COLO829 (cell line): ENCODE measurements around the gene RBBP8.
"Not testable (repeated sequence)": the region's sequence is repeated elsewhere in the genome, so short reads cannot be mapped to it uniquely, and the experiment has no call there.

ENCODE experiments used
- DNase-seq: peaks from one replicate; pipeline ENCODE4 v3.0.0; 2012; ENCODE audit warnings: low spot score

Gene RBBP8

DNA sequence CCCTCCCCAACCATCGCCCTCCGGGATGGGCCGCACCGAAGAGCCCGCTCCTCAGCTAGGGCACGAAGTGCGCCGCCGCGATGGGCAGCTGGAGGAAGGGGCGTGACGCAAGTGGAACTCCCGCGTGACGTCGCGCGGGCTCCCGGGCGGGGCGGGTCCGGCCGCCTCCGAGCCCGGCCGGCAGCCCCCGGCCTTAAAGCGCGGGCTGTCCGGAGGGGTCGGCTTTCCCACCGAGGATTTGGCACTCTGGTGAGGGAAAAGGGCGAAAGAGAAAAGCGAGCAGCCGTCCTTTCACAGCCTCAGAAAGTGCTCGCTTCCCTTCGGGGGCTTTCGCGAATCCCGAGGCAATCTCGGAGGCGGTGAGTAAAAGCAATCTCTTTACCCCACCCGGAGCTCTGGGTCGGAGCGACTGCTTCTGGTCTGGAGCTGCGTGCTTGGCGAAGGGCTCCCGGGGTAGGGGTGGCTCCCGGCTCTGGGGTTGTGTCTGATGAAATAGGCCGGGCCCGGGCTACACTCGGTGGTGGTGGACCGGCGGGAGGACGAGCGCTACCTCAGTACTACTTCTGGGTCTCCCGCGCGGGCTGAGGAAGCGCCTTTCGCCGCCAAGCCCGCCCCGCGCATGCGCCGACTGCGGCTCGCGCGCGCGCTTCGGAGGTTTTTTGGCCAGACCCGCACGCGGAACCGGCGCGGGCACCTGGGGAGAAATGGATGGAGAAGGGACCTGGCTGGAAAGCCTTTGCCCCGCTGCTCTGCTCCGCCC lies at the start of gene RBBP8:
Gene RBBP8 (plus strand): TSS at position 123 of the 760 bp plus-strand sequence. CDS start 3,524 bp downstream, outside the sequence.
- peak; percentile 42 for DNase-seq

DNA sequence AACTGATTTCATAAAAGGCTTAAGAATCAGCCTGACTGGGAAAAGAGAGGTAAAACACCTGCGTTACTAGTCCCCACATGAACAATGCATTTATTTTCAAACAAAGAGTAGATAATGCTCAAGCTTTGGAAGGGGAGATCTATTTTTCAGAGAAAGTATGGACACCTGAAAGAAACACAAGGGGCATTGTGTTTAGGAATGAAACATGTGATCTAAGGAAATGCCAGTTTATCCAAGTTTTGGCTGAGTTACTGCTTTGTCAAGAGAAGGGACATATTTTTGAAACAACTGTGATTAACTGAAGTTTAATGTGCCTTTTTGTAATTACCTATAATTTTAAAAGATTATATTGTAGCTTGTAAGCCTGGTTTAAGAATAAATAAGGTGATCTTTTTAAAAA lies 49.3 kb upstream of the RBBP8 start:
- DNase-seq = no peak

DNA sequence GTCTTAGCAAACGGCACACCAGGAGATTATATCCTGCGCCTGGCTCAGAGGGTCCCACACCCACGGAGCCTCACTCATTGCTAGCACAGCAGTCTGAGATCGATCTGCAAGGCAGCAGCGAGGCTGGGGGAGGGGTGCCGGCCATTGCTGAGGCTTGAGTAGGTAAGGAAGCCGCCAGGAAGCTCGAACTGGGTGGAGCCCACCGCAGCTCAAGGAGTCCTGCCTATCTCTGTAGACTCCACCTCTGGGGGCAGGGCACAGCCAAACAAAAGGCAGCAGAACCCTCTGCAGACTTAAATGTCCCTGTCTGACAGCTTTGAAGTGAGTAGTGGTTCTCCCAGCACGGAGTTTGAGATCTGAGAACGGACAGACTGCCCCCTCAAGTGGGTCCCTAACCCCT lies 47.4 kb upstream of the RBBP8 start:
- DNase-seq = not testable (repeated sequence)

DNA sequence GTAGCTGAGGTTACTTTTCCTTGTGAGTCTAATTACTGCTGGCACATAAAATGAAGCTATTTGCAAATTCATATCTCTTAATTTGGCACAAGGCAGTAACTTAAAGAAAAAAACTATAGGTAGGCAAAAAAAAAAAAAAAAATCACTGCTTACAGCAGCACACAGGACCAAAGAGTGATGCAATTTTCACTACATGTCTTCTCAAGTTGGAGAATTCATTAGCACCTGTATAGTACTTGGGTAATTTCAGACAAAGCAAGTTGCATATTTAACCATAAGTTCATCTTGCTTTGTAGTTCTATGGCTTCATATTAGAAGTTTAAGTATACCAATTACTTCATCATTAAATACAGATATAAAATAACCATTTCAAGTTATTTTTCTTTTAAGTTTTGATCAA lies 33.7 kb upstream of the RBBP8 start:
- DNase-seq = no peak

DNA sequence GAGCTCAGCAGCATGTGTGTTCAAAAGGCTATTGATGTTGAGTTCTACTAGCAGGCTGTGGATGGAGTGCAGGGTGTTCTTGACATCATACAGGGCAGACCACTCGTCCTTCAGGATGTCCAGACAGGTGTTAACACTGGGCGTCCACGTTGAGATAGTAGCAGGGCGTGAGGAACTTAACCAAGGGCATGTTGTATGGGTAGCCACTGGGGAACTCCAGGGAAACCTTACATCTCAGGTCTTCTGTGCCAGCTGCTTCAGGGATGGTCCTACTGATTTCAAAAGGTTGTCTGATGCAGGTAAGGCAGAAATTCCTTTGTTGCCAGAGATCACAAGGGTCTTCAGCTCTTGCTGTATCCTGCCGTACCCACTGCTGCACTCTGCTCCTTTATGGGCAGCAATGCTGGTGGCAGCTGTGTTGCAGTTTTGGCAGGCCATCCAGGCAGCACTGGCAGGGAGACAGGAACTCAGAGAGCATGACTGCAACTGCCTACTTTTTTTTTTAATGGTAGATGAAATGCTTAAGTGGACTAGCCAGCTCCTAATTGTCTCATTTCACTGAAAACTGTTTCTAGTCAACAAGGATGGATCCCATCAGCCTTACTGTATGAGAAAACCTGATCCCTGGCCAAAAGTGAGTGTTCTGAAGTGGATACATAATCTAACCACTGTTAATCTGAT lies 32.4 kb upstream of the RBBP8 start:
- no peak for DNase-seq

DNA sequence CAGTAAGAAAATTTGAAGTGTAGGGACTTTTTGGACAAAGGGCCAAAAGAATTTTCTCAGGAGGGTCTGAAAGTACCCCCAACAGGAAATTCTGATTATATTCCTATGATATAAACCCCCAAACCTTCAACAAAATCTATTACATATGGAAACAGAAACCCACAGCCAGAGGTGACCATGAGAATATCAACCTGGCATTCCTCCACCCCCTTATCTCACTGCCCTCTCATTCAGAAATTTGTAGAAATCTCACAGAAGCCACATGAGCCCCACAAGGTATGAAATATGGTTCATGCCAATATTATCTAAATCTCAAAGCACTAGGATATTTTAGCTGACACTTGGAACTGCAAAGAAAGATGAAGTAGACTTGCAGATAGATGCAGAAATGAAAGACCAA lies 31.0 kb upstream of the RBBP8 start:
- no peak for DNase-seq

DNA sequence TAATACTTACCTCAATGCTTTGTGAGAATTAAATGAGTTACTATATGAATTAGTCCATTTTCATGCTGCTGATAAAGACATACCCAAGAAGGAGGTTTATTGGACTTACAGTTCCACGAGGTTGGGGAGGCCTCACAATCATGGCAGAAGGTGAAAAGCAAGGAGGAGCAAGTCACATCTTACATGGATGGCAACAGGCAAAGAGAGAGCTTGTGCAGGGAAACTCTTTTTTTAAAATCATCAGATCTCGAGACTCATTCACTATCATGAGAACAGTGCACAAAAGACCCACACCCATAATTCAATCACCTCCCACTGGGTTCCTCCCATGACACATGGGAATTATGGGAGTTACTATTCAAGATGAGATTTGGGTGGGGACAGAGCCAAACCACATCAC lies 29.9 kb upstream of the RBBP8 start:
- DNase-seq = not testable (repeated sequence)

DNA sequence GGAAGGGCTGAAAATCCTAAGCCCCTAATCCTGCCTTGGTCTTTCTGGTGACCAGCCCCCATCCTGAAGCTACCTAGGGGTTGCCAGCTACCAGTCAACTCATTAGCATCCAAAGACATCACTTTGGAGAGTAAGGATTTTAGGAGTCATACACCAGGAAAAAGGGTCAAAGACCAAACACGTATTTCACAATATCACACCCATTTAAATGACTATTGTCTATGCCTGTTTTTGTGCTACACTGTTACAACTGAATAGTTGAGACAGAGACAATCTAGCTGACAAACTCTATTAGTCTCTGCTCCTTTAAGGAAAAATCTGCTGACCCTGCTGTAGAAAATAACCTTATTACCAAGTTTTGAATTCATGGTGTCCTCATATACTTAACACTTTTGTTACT lies 21.0 kb upstream of the RBBP8 start:
- DNase-seq = no peak

DNA sequence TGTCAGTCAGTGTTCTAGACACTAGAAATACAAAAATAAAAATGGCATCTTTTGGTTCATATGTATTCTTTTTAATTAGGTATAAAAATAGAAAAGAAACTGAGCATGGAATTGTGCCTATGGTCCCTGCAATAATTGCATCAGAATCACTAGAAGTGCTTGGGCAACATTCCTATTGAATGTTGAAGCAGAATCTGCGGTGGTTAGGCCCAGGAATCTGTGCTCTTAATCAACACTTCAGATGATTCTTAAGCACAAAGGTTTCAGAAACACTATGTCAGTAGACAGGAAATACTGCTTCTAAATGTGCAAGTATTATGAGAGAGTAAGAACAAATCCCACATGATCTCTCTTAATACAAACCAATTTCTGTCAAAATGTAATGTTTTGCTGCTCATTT lies 20.3 kb upstream of the RBBP8 start:
- no peak for DNase-seq

DNA sequence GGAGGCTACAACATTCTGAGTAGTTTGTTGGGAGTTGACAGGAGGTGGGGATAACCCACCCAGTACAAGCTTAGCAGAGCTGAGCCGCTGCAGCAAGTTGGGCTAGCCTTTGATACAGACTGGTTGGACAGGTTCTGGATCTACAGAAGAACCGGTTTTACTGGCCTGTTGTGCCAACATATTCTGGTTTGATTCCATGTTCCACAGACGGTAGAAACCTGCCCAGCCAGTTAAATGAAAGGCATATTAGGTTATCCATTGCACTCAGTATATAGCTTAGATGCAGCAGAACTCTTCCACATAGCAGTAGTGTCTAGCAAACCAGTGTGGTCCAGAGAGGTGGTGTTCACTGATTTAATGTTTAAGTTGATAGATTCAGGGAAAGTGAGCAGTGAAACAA lies 19.3 kb upstream of the RBBP8 start:
- DNase-seq = no peak

DNA sequence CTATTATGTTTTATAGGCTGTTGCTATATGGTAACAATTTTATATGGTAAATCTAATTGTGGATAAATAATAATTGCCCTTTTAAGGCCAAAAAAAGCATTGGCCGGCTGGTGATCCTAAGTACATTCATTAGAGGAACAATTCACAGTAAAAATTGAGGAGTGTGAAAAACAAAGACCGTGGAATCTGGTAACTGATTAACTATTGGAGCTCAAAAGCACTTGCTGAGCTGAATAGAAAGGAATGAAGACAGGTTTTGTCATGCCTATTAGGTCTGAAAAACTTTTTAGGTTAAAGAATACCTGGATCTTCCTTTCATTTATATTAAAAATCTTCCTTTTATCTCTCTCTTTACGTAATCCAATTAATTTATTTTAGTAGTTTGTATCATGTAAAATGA lies 18.5 kb upstream of the RBBP8 start:
- DNase-seq = no peak

DNA sequence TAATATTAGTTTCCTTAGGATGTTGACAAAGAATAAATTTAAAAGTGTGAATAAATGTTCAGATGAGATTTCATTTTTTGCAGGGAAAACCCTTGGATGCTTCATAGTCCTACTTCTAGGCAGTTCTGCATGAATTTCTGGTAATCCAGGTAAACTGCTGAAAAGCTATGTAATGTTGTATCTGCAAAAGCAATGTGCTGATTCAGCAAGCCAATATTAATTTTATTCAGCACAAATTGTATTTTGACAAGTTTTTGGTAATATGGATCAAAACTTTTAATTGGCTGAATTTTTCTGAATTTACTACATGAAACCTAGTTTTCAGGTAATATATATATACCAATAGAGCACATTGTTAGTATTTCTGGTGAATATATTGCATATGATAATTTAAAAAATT lies 17.8 kb upstream of the RBBP8 start:
- no peak for DNase-seq

DNA sequence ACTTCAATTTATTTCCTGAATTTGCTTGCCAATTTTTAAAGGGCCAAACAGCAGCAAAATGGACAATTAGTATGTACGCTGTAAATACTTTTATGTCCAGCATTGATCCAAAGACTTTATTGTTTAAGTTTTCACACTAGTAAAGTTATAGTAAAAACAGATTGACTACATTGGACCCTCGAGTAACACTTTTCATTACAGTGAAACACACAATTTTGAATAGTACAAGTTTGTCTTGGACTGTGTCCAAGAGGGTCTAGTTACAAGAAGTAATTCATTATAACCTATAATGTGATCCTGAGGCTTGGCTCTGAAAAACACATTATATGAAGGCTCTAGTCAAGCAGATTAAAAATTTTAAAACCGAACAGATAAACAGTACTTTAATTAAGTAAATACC lies 11.4 kb upstream of the RBBP8 start:
- no peak for DNase-seq

DNA sequence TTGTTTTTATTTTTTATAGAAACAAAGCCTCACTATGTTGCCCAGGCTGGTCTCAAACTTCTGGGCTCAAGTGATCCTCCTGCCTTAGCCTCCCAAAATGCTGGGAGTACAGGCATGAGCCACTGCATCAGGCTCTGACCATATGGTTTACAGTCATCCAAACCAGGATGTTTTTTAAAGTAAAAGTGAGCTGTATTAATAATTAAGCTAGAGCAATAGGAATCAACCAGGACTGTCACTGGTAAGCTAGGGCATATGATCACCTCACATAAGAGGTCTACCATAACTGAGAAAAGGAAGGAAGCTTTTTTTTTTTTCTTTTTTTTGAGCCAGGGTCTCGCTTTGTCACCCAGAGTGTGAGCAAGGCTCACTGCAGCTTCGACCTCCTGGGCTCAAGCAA lies 8.5 kb upstream of the RBBP8 start:
- DNase-seq = no peak

DNA sequence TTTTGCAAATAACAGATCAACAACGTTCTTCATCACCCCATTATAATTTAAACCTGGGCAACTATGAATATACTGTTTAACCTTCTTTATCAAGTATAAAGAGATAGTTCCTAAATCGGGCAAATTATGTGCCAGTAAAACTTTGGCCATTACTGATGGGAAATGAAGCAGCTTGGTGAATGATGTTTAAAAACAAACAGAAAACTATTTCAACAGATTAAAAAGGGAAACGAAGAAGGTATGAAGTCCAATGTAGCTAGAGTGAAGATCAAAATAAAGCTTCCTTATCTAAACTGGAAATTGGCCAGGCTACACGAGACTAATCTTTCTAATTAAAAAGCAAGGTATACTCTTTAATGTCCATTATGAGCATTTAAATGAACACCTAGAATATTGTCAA lies 6.7 kb upstream of the RBBP8 start:
- no peak for DNase-seq

DNA sequence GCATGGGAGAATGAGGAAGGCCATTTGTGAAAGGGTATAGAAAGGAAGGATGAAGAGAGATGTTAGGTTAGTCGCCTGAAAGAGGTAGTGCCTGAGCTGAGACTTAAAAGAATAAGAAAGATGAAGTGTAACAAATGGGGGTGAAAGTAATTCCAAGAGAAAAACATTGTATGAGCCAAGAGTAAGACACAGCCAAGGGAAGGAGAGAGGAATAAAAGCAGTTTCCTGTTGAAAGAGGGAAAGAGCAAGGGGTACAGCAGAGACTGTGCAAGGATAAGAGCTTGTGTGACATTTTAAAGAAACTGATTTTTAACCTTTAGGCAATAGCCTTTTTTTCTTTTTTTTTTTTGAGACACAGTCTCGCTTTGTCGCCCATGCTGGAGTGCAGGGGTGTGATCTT lies 4.8 kb upstream of the RBBP8 start:
- DNase-seq = no peak

DNA sequence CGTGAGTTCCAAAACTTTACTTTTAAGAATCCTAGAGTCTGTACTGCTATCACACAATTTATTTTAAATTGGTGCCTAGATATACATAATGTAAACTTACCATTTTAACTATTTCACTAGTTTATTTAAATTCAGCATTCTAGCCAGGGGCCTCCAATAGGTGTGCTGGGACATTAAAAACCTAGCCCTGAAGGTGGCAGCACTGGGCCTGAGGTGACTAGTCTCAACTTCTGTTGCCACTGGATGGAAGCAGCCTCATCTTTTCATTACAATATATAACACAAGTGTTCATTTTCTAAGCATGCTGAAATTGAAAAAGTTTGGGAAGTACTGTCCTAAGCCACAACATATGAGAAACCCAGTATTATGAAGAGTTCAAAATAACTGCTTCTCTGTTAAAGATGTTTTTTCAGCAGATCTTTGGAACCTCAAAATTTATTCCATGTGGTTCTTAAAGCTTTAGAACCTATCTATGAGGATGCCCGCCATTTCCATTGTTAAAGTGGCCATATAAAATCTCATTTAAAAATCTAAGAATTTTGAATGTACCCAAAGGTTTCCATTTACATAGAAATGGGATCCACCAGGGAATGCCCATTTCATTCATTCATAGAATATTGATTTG lies 2.9 kb upstream of the RBBP8 start:
- peak; percentile 62 for DNase-seq

DNA sequence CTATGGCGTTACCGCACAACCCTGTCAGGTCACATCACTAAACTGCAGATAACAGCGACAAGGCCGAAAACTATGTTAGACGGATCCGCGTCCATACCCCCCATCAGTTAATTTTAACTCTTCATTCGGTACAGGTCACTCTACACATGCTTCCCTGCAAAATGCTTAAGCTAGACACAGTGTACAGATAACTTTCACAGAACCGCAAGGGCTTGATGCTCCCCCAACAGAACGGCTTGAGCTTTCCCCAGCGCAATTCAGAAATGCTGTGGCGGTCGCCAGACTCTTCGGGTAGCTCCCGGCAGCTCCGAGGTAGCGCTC lies 283 bp upstream of the RBBP8 start:
- peak; percentile 14 for DNase-seq

DNA sequence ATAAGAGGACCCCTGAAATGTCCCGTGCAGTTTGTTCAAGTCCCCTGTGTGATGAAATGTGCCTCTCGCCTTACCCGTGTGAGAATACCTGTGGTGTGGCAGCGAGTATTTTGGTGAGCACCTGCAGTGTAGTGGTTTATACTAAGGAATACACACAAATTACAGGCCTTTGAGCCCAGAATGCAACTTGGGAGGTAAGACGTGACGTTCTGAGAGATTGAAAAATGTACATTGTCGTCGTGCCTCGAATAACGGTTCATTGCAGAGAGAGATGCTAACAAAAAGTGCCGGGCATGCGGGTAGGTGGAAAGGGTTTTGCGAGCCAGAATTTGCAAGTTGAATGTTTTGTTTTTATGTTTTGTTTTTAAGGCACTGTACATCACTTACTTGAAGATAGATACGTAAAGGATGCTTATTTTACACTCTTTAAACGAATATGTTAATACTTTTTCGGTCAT lies 867 bp downstream of the RBBP8 start:
- DNase-seq = peak; percentile 10

DNA sequence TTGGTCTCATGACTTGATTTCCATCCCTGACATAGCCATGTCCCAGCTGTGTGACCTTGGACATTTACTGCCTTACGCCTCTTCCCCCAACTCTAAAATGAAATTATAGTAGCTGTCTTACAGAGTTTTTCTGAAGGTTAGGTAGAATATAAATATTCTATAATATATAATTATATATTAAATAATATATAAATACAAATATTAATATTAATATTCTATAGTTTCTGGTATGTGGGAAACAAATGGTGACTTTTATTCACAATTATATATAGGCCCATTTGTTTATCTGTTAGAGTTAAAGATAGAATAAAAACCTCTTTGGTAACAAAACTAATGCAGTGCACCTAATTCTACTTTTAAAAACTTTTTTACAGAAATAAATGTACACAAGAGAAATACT lies 1.7 kb downstream of the RBBP8 start:
- no peak for DNase-seq

DNA sequence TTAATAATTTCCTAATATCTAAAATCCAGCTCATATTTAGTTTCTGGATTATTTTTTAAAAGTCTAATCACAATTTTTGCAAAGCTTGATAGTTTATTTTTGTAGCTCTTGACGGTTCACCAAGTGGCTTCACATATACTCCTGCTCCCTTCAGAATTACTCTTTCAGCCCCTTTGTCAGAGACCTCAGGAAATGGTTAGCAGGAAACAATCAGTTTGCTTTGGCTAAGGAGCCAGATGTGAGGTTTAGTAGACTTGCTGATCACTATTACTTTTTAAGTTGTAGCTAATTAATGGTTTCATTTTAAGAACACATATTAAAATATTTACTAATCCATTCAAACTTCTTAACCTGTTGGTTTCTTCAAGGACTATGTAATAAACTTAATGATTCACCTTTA lies 2.3 kb downstream of the RBBP8 start:
- no peak for DNase-seq

DNA sequence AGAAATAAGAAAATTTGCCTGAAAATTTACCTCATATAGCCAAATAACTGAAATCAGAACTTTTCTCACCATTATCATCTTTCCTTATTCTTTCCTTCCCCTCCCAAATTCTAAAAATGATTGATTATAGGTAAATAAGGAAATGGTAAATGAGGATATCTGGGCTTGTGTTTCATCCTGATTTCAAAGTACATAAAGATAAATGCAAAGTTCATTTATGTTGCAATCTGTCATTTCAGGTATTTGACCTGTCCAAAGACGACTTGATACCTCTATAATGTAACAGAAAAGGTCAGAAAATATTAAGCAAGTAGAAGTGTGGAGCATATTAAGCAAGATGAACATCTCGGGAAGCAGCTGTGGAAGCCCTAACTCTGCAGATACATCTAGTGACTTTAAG lies 3.4 kb downstream of the RBBP8 start:
- no peak for DNase-seq

DNA sequence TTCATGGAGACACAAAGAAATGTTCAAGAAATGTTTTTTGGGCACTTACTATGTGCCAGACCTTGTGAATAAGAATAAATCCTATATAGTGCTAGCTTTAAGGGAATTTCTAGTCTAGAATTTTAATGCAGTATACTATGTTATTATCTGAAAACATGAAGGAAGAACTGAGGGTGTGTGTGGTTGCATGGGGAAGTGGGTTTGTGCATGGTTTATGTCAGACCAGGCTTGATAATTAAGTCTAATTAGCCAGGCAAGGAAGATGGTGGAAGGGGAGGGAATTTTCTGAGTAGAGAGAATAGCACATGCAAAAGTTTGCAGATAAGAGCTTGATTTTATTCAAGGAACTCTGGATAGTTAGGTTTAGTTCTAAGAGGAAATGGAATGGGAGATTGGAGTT lies 6.5 kb downstream of the RBBP8 start:
- no peak for DNase-seq

DNA sequence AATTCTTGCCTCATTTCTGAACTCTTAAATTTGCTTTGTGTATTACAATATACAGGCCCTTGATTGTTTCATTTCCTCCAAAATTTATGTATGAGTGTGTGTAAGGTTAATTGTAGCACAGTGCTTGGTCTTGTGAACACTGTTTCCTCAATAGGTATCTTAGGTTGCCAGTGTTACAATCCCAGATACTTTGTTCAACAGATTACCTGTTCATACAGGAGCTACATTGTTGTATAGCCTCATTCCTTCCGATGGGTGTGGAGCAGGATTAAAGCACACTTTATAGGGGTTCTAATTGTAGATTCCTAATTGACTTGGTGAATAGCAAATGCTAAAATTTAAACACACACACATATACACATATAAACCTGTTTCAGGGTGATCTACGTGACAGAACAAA lies 10.7 kb downstream of the RBBP8 start:
- DNase-seq = no peak
